HEK293 (cell line): ENCODE results near the gene PSAT1.
A peak's percentile ranks its signal among the peaks of the same experiment; 100 is the strongest.

Source experiments
- BCL11A ChIP-seq: fragments of 450-650 bp; formaldehyde crosslinking; IDR thresholded peaks from 2 replicates; pipeline ENCODE4 v1.5.1; 2016; ENCODE audit warnings: low read depth, missing biosample characterization, missing genetic modification characterization
- GLI4 ChIP-seq: fragments of 450-650 bp; formaldehyde crosslinking; IDR thresholded peaks from 2 replicates; pipeline ENCODE4 v1.5.1; 2016; ENCODE audit warnings: missing biosample characterization, missing genetic modification characterization
- SETDB1 ChIP-seq: IDR thresholded peaks from one replicate; pipeline ENCODE4 v1.6.1; 2017; ENCODE audit warnings: mild to moderate bottlenecking, low read length, moderate library complexity, mixed read lengths; ENCODE audit not compliant: insufficient read length
- SP3 ChIP-seq: fragments of 450-650 bp; formaldehyde crosslinking; IDR thresholded peaks from 2 replicates; pipeline ENCODE4 v1.5.1; 2016; ENCODE audit warnings: missing biosample characterization, missing genetic modification characterization
- ZBTB1 ChIP-seq: fragments of 450-650 bp; formaldehyde crosslinking; IDR thresholded peaks from 2 replicates; pipeline ENCODE4 v1.5.1; 2016; ENCODE audit warnings: missing biosample characterization, missing genetic modification characterization
- ZNF10 ChIP-seq: fragments of 450-650 bp; formaldehyde crosslinking; IDR thresholded peaks from 2 replicates; pipeline ENCODE4 v1.5.1; 2017; ENCODE audit warnings: missing biosample characterization, missing genetic modification characterization
- ZNF48 ChIP-seq: fragments of 450-650 bp; formaldehyde crosslinking; IDR thresholded peaks from 2 replicates; pipeline ENCODE4 v1.5.1; 2016; ENCODE audit warnings: missing biosample characterization, missing genetic modification characterization
- ZNF501 ChIP-seq: fragments of 450-650 bp; formaldehyde crosslinking; IDR thresholded peaks from 2 replicates; pipeline ENCODE4 v1.5.1; 2016; ENCODE audit warnings: missing biosample characterization, missing genetic modification characterization
- ZNF561 ChIP-seq: fragments of 450-650 bp; IDR thresholded peaks from 2 replicates; pipeline ENCODE4 v1.5.1; 2018; ENCODE audit warnings: missing biosample characterization, missing genetic modification characterization, borderline replicate concordance
- ZSCAN23 ChIP-seq: fragments of 450-650 bp; formaldehyde crosslinking; IDR thresholded peaks from 2 replicates; pipeline ENCODE4 v1.5.1; 2016; ENCODE audit warnings: missing biosample characterization, missing genetic modification characterization
- TF ChIP-seq, protein P1 (sequence below): fragments of 450-650 bp; formaldehyde crosslinking; IDR thresholded peaks from 2 replicates; pipeline ENCODE4 v1.5.1; 2016; ENCODE audit warnings: missing biosample characterization, missing genetic modification characterization
- TF ChIP-seq, protein P2 (sequence below): fragments of 450-650 bp; formaldehyde crosslinking; IDR thresholded peaks from 2 replicates; pipeline ENCODE4 v1.5.1; 2017; ENCODE audit warnings: missing biosample characterization, missing genetic modification characterization
- TF ChIP-seq, protein P3 (sequence below): fragments of 450-650 bp; formaldehyde crosslinking; IDR thresholded peaks from 2 replicates; pipeline ENCODE4 v1.5.1; 2017; ENCODE audit warnings: missing biosample characterization, missing genetic modification characterization

DNA sequence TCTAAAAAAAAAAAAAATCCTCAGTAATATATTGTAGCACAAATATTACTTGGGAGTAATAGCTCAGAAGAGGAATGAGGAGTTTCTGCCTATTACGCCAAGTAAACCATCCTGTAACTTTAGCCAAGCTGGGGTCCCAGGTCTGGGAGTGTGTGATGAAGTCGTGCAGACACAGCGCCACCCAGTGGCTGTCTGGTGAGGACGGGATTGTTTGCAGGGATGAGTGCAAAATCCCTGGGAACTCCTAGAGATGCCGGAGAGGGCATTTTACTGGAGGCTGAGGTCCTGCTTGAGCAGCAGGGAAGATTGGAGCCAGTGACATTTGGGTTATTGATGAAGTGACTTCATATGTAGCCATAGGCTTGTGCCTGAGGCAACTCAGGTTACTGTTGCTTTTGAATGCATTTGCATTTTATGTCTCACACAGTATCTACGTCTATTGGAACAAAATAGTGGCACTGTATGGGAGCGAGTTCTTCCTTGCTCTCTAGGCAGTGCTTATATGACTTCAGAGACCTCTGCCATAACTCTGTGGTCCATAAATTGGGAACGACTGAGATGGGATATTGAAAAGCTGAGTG lies 72.8 kb downstream of the PSAT1 start:
- TF ChIP-seq ZSCAN23 (no peak), GLI4 (tag by site-specific recombination) (no peak), SETDB1 (no peak), SP3 (tag by site-specific recombination) (no peak), ZNF10 (no peak), ZNF48 (tag by site-specific recombination) (no peak), BCL11A (tag by site-specific recombination) (no peak), ZNF561 (tag by site-specific recombination) (no peak), ZBTB1 (no peak), ZNF501 (tag by site-specific recombination) (no peak)
- TF ChIP-seq, protein P1, sequence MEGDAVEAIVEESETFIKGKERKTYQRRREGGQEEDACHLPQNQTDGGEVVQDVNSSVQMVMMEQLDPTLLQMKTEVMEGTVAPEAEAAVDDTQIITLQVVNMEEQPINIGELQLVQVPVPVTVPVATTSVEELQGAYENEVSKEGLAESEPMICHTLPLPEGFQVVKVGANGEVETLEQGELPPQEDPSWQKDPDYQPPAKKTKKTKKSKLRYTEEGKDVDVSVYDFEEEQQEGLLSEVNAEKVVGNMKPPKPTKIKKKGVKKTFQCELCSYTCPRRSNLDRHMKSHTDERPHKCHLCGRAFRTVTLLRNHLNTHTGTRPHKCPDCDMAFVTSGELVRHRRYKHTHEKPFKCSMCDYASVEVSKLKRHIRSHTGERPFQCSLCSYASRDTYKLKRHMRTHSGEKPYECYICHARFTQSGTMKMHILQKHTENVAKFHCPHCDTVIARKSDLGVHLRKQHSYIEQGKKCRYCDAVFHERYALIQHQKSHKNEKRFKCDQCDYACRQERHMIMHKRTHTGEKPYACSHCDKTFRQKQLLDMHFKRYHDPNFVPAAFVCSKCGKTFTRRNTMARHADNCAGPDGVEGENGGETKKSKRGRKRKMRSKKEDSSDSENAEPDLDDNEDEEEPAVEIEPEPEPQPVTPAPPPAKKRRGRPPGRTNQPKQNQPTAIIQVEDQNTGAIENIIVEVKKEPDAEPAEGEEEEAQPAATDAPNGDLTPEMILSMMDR, result 0 out of 2 replicates have a peak, but pooled peaks have one; percentile 38
- TF ChIP-seq, protein P2, sequence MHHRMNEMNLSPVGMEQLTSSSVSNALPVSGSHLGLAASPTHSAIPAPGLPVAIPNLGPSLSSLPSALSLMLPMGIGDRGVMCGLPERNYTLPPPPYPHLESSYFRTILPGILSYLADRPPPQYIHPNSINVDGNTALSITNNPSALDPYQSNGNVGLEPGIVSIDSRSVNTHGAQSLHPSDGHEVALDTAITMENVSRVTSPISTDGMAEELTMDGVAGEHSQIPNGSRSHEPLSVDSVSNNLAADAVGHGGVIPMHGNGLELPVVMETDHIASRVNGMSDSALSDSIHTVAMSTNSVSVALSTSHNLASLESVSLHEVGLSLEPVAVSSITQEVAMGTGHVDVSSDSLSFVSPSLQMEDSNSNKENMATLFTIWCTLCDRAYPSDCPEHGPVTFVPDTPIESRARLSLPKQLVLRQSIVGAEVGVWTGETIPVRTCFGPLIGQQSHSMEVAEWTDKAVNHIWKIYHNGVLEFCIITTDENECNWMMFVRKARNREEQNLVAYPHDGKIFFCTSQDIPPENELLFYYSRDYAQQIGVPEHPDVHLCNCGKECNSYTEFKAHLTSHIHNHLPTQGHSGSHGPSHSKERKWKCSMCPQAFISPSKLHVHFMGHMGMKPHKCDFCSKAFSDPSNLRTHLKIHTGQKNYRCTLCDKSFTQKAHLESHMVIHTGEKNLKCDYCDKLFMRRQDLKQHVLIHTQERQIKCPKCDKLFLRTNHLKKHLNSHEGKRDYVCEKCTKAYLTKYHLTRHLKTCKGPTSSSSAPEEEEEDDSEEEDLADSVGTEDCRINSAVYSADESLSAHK (tag by site-specific recombination), result no peak
- TF ChIP-seq, protein P3, sequence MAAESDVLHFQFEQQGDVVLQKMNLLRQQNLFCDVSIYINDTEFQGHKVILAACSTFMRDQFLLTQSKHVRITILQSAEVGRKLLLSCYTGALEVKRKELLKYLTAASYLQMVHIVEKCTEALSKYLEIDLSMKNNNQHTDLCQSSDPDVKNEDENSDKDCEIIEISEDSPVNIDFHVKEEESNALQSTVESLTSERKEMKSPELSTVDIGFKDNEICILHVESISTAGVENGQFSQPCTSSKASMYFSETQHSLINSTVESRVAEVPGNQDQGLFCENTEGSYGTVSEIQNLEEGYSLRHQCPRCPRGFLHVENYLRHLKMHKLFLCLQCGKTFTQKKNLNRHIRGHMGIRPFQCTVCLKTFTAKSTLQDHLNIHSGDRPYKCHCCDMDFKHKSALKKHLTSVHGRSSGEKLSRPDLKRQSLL (tag by site-specific recombination), result no peak
